HepG2 (cell line): ENCODE measurements around the gene USP2. TPM values are rescaled to one million over a fixed set of nuclear protein-coding genes. Genes with fewer than 3 reads are reported as not detected.
A peak's percentile ranks its signal among the peaks of the same experiment; 100 is the strongest.

ENCODE experiments used
- ATAC-seq: fragments of 200-7000 bp; cut with Tn5 transposase; 3 replicates; pipeline ENCODE4 v1.9.1; 2020; ENCODE audit warnings: mild to moderate bottlenecking, moderate library complexity
- BruUV-seq: library from RNA; stranded (reverse); fragments of 400-500 nt; replicated peaks from 2 replicates; lab custom pipeline; 2021; lab: Mats Ljungman, UMichigan
- CTCF ChIA-PET: fragments of 300-600 bp; formaldehyde crosslinking; extraction: SDS; loops from one replicate; lab custom pipeline; 2021; ENCODE audit warnings: low total read pairs, inconsistent platforms, low intra/inter-chr PET ratio; lab: Yijun Ruan, JAX
- POLR2A ChIA-PET: fragments of 350-600 bp; sonication (Branson Sonifier 250); formaldehyde crosslinking; loops from one replicate; lab custom pipeline; 2020; ENCODE audit warnings: antibody characterized with exemption, inconsistent platforms; lab: Yijun Ruan, JAX
- DNase-seq: peaks from one replicate; pipeline ENCODE4 v3.0.0-alpha.2; 2015; ENCODE audit warnings: low spot score
- FAIRE-seq: peaks from 3 replicates; lab custom pipeline; 2011; peaks lifted over from hg19 to GRCh38; lab: Jason Lieb, UNC
- H2AFZ ChIP-seq: one replicate; pipeline ENCODE4 v1.6.1; 2011; ENCODE audit warnings: low read length, inconsistent platforms
- H3K27ac ChIP-seq: fragments of 300-600 bp; 3 replicates; pipeline ENCODE4 v1.8.0; 2011; ENCODE audit warnings: mixed run types, mild to moderate bottlenecking, mixed read lengths, low read length, inconsistent platforms; ENCODE audit not compliant: insufficient read depth; ENCODE audit errors: extremely low read length
- H3K27me3 ChIP-seq, 2 experiments: fragments of 200-600 bp in 1 of 2; 2 replicates in 1 of 2; 3 replicates in 1 of 2; pipeline versions ENCODE4 v1.6.0 to v1.8.0; 2011; ENCODE audit warnings: low read length in 2 of 2, mild to moderate bottlenecking in 2 of 2, moderate library complexity in 2 of 2, inconsistent platforms in 1 of 2; ENCODE audit not compliant: insufficient read depth in 2 of 2, control insufficient read depth in 1 of 2
- H3K36me3 ChIP-seq, 2 experiments: fragments of 200-600 bp in 1 of 2; replicated peaks in 1 of 2; 2 replicates in 1 of 2; 3 replicates in 1 of 2; pipeline versions ENCODE4 v1.5.1 to v1.8.0; 2011; ENCODE audit warnings: low read length in 2 of 2, inconsistent platforms in 1 of 2; ENCODE audit not compliant: insufficient read depth in 2 of 2, control insufficient read depth in 1 of 2
- H3K4me1 ChIP-seq: 2 replicates; pipeline ENCODE4 v1.5.1; 2012; ENCODE audit warnings: low read length, inconsistent platforms; ENCODE audit not compliant: insufficient read depth
- H3K4me2 ChIP-seq: 2 replicates; pipeline ENCODE4 v1.6.0; 2011; ENCODE audit warnings: low read depth, low read length, inconsistent platforms
- H3K4me3 ChIP-seq, 3 experiments: fragments of 200-600 bp in 1 of 3; sonication (generic), shearing (Covaris generic) in 1 of 3; replicated peaks in 1 of 3; 2 replicates each; pipeline ENCODE4 v1.5.1; 2011 to 2016; ENCODE audit warnings: low read length in 3 of 3, inconsistent platforms in 2 of 3, low read depth in 2 of 3, mild to moderate bottlenecking in 2 of 3, control low read depth in 1 of 3, mixed read lengths in 1 of 3; ENCODE audit not compliant: insufficient read depth in 1 of 3
- H3K79me2 ChIP-seq: one replicate; pipeline ENCODE4 v1.6.1; 2011; ENCODE audit warnings: low read length, inconsistent platforms; ENCODE audit not compliant: insufficient read depth
- H3K9ac ChIP-seq: 2 replicates; pipeline ENCODE4 v1.6.0; 2011; ENCODE audit warnings: mild to moderate bottlenecking, low read depth, low read length, inconsistent platforms; ENCODE audit not compliant: insufficient read depth
- H3K9me3 ChIP-seq: 2 replicates; pipeline ENCODE4 v1.5.1; 2012; ENCODE audit warnings: mild to moderate bottlenecking, low read length
- H4K20me1 ChIP-seq: 2 replicates; pipeline ENCODE4 v1.6.0; 2011; ENCODE audit warnings: inconsistent platforms, mild to moderate bottlenecking, low read length, moderate library complexity; ENCODE audit not compliant: insufficient read depth
- FOXK1 ChIP-seq: sonication (generic); formaldehyde crosslinking; IDR thresholded peaks from 2 replicates; pipeline ENCODE4 v1.4.0; 2020; ENCODE audit warnings: low read depth, missing genetic modification reagents, borderline replicate concordance
- KLF6 ChIP-seq: IDR thresholded peaks from 2 replicates; pipeline ENCODE4 v1.8.0; 2016; ENCODE audit warnings: missing biosample characterization, missing genetic modification reagents
- PHF20 ChIP-seq: sonication (generic); formaldehyde crosslinking; IDR thresholded peaks from 2 replicates; pipeline ENCODE4 v1.5.0; 2020; ENCODE audit warnings: mild to moderate bottlenecking, missing genetic modification reagents
- PHF21A ChIP-seq: sonication (generic); formaldehyde crosslinking; IDR thresholded peaks from 2 replicates; pipeline ENCODE4 v1.5.0; 2020; ENCODE audit warnings: mild to moderate bottlenecking, missing genetic modification reagents
- SSRP1 ChIP-seq: IDR thresholded peaks from 2 replicates; pipeline ENCODE4 v1.6.1; 2016; ENCODE audit warnings: control low read depth
- ZSCAN31 ChIP-seq: sonication (generic); formaldehyde crosslinking; IDR thresholded peaks from 2 replicates; pipeline ENCODE4 v1.5.0; 2020; ENCODE audit warnings: low read depth, mild to moderate bottlenecking, missing genetic modification reagents
- WGBS: methylation state at CpG from one replicate; pipeline ENCODE4 v1.1.6; 2017; ENCODE audit warnings: low lambda C conversion rate; 5-methylcytosine and 5-hydroxymethylcytosine counted together
- in situ Hi-C: cut with HindIII; loops from 2 replicates; pipeline ENCODE4 v1.10.0; 2017; ENCODE audit warnings: low pct_unique_long_range_greater_than_20kb; ENCODE audit not compliant: extremely low pct_ligation_motif_present
- intact Hi-C: fragments of 100-400 bp; cut with micrococcal nuclease; formaldehyde crosslinking; loops from one replicate; pipeline ENCODE4 v1.10.0; 2022; ENCODE audit not compliant: unreplicated experiment
- polyA plus RNA-seq, 8 experiments: library from polyadenylated mRNA; depleted of rRNA in 3 of 8; stranded (reverse) in 7 of 8; unstranded in 1 of 8; fragments of >200 nt; fragmentation: Illumina TruSeq in 4 of 8; extraction: Trizol in 4 of 8; gene quantifications; 2 replicates each; pipeline versions ENCODE4 v1.2.1 to v1.2.3, GENCODE V29; 2011 to 2016; ENCODE audit warnings: low read depth in 4 of 8, missing spikeins in 1 of 8, mixed read lengths in 1 of 8; ENCODE audit not compliant: insufficient read depth in 1 of 8
- total RNA-seq, 5 experiments: library from RNA; depleted of rRNA; stranded (reverse); fragments of >200 nt; fragmentation: Illumina TruSeq; extraction: Trizol; gene quantifications; 2 replicates each; pipeline ENCODE4 v1.2.3, GENCODE V29; 2016; ENCODE audit warnings: low read depth in 1 of 5
- TF ChIP-seq, protein P1 (sequence below): sonication (generic); IDR thresholded peaks from 2 replicates; pipeline ENCODE4 v1.6.1; 2016; ENCODE audit warnings: low read depth, borderline replicate concordance
- TF ChIP-seq, protein P2 (sequence below): sonication (generic); formaldehyde crosslinking; IDR thresholded peaks from 2 replicates; pipeline ENCODE4 v1.4.0; 2020; ENCODE audit warnings: missing genetic modification reagents
- TF ChIP-seq, protein P3 (sequence below): sonication (generic); formaldehyde crosslinking; IDR thresholded peaks from 2 replicates; pipeline ENCODE4 v1.8.0; 2023; ENCODE audit warnings: mild to moderate bottlenecking, missing genetic modification reagents

Gene USP2
- total and polyA plus RNA-seq, 2 of the 13 experiments (the other 11 are each of a cell fraction or from before 2014, with no cell fraction given), result 2.5 to 6.0 TPM

DNA sequence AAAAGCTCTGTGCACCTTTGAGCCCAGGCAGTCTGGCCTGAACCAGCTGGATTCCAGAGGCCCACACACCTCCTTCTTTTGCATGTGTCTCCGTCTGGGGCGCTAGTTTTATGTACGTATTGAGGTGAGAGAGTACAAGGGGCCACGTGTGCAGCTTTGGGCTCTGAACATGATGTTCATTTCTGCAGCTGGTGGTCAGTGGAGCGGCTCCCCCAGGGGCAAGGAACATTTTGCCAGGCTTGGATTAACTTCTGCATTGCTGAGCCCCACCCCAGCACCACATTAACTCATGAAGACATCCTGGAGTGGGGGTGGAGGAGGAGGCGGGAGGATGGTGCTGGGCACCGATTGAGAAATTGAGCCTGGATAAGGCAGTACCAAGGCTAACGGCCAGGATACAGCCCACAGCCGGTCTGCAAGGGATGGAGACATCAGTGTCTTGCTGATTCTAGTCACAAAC, 13.8 kb downstream of the USP2 start:
- Histone ChIP-seq H3K36me3 (no peaks in the 10 kb centered on the region), H2AFZ (no peak overlapping the region), H3K79me2 (peaks cover 23% of the 10 kb centered on the region), H3K4me2 (peak overlapping the region; percentile 81), H3K27ac (peak overlapping the region; percentile 93), H3K27me3 (no peaks in the 10 kb centered on the region), H3K9me3 (no peaks in the 10 kb centered on the region), H3K9ac (peak overlapping the region; percentile 60), H4K20me1 (no peaks in the 10 kb centered on the region), H3K4me1 (peaks cover 90% of the 10 kb centered on the region), H3K4me3 (peak overlapping the region in 1 of 3 experiments; percentile 68; a peak in 2 of 6 replicates)
- DNase-seq (no peak), FAIRE-seq (no peak), ATAC-seq (peak; percentile 5; the same call in 2 of the 3 replicates)
- ChIA-PET POLR2A (interaction anchor here (0.9 to 4.5 kb wide), 20 partner anchors 9 to 456 kb away, joined by 3 to 31 read pairs (median 7); partner anchors contain the start of genes C1QTNF5, C2CD2L, HINFP and MCAM), CTCF (no interaction called here)
- intact Hi-C loops (loop anchor here (2.0 kb wide), 1 partner anchor 15 kb away; no protein-coding TSS in a partner anchor), in situ Hi-C loops (no loop called here)
- BruUV-seq, result no TSS peak
- peak; percentile 5; the same call in 1 of the 2 replicates for TF ChIP-seq ZSCAN31 (CRISPR knock-in tag)
- TF ChIP-seq, protein P1, sequence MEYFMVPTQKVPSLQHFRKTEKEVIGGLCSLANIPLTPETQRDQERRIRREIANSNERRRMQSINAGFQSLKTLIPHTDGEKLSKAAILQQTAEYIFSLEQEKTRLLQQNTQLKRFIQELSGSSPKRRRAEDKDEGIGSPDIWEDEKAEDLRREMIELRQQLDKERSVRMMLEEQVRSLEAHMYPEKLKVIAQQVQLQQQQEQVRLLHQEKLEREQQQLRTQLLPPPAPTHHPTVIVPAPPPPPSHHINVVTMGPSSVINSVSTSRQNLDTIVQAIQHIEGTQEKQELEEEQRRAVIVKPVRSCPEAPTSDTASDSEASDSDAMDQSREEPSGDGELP, result 0 out of 2 replicates have a peak, but pooled peaks have one; percentile 10
- peak; percentile 34; the same call in 1 of the 2 replicates for TF ChIP-seq SSRP1 (CRISPR knock-in tag)
- TF ChIP-seq PHF20 (CRISPR knock-in tag), result 0 out of 2 replicates have a peak, but pooled peaks have one; percentile 2
- TF ChIP-seq KLF6 (CRISPR knock-in tag), result no peak
- no peak for TF ChIP-seq FOXK1 (CRISPR knock-in tag)
- TF ChIP-seq, protein P2, sequence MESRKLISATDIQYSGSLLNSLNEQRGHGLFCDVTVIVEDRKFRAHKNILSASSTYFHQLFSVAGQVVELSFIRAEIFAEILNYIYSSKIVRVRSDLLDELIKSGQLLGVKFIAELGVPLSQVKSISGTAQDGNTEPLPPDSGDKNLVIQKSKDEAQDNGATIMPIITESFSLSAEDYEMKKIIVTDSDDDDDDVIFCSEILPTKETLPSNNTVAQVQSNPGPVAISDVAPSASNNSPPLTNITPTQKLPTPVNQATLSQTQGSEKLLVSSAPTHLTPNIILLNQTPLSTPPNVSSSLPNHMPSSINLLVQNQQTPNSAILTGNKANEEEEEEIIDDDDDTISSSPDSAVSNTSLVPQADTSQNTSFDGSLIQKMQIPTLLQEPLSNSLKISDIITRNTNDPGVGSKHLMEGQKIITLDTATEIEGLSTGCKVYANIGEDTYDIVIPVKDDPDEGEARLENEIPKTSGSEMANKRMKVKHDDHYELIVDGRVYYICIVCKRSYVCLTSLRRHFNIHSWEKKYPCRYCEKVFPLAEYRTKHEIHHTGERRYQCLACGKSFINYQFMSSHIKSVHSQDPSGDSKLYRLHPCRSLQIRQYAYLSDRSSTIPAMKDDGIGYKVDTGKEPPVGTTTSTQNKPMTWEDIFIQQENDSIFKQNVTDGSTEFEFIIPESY, result peak; percentile 50; the same call in 1 of the 2 replicates
- TF ChIP-seq PHF21A, result no peak
- TF ChIP-seq, protein P3, sequence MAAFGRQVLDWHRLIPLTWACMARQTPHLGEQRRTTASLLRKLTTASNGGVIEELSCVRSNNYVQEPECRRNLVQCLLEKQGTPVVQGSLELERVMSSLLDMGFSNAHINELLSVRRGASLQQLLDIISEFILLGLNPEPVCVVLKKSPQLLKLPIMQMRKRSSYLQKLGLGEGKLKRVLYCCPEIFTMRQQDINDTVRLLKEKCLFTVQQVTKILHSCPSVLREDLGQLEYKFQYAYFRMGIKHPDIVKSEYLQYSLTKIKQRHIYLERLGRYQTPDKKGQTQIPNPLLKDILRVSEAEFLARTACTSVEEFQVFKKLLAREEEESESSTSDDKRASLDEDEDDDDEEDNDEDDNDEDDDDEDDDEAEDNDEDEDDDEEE (CRISPR knock-in tag), result 0 out of 2 replicates have a peak, but pooled peaks have one; percentile 1
- 59% methylated on average over 9 of the region's 9 CpGs for WGBS
